ENCODE measurements around the gene PRDM4.
"Not testable (repeated sequence)": the region's sequence is repeated elsewhere in the genome, so short reads cannot be mapped to it uniquely, and the experiment has no call there.

PRDM4 gene

GRCh38 chr12:107718606-107719005 lies 42.3 kb downstream of the PRDM4 start:
- Histone ChIP-seq H3K4me2 (ENCODE audit: low read length) (no peak overlapping the region), H3K9me2 (ENCODE audit: low read depth, low read length) (no peaks in the 10 kb centered on the region), H3K9me3 (ENCODE audit: low read length) (no peaks in the 10 kb centered on the region), H3K79me2 (ENCODE audit: insufficient read depth, low read length) (no peaks in the 10 kb centered on the region), H3K36me3 (ENCODE audit: insufficient read depth, low read length) (peaks cover 10% of the 10 kb centered on the region), H3K4me1 (ENCODE audit: insufficient read depth, low read length, severe bottlenecking) (no peaks in the 10 kb centered on the region), H3K9ac (ENCODE audit: low read length) (no peak overlapping the region), H3K27me3 (ENCODE audit: insufficient read depth, low read length) (no peaks in the 10 kb centered on the region), H3K4me3 (ENCODE audit: low read depth, low read length, poor library complexity, severe bottlenecking) (no peak overlapping the region), H2AFZ (ENCODE audit: low read length) (no peak overlapping the region), H4K20me1 (ENCODE audit: insufficient read depth, low read length) (no peaks in the 10 kb centered on the region), H3F3A (ENCODE audit: insufficient read depth, low read length) (no peaks in the 10 kb centered on the region), H3K27ac (ENCODE audit: low read depth, low read length, poor library complexity, severe bottlenecking) (no peak overlapping the region)
- TF ChIP-seq, protein P1, sequence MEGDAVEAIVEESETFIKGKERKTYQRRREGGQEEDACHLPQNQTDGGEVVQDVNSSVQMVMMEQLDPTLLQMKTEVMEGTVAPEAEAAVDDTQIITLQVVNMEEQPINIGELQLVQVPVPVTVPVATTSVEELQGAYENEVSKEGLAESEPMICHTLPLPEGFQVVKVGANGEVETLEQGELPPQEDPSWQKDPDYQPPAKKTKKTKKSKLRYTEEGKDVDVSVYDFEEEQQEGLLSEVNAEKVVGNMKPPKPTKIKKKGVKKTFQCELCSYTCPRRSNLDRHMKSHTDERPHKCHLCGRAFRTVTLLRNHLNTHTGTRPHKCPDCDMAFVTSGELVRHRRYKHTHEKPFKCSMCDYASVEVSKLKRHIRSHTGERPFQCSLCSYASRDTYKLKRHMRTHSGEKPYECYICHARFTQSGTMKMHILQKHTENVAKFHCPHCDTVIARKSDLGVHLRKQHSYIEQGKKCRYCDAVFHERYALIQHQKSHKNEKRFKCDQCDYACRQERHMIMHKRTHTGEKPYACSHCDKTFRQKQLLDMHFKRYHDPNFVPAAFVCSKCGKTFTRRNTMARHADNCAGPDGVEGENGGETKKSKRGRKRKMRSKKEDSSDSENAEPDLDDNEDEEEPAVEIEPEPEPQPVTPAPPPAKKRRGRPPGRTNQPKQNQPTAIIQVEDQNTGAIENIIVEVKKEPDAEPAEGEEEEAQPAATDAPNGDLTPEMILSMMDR (IDR thresholded peaks at IDR 0.05; ENCODE audit: low read length) = no peak
- no peak for TF ChIP-seq EZH2 (IDR thresholded peaks at IDR 0.05; ENCODE audit: borderline replicate concordance, low read length)

GRCh38 chr12:107715780-107716179 lies 45.2 kb downstream of the PRDM4 start:
- Histone ChIP-seq H3K79me2 (ENCODE audit: insufficient read depth, low read length) (no peaks in the 10 kb centered on the region), H3K9me2 (ENCODE audit: low read depth, low read length) (no peaks in the 10 kb centered on the region), H4K20me1 (ENCODE audit: insufficient read depth, low read length) (no peaks in the 10 kb centered on the region), H3K9ac (ENCODE audit: low read length) (no peak overlapping the region), H3K4me2 (ENCODE audit: low read length) (no peak overlapping the region), H3F3A (ENCODE audit: insufficient read depth, low read length) (no peaks in the 10 kb centered on the region), H3K4me3 (ENCODE audit: low read depth, low read length, poor library complexity, severe bottlenecking) (no peak overlapping the region), H3K36me3 (ENCODE audit: insufficient read depth, low read length) (peaks cover 38% of the 10 kb centered on the region), H3K27me3 (ENCODE audit: insufficient read depth, low read length) (no peaks in the 10 kb centered on the region), H3K4me1 (ENCODE audit: insufficient read depth, low read length, severe bottlenecking) (no peaks in the 10 kb centered on the region), H3K27ac (ENCODE audit: low read depth, low read length, poor library complexity, severe bottlenecking) (no peak overlapping the region), H3K9me3 (ENCODE audit: low read length) (no peaks in the 10 kb centered on the region), H2AFZ (ENCODE audit: low read length) (no peak overlapping the region)
- TF ChIP-seq EZH2 (IDR thresholded peaks at IDR 0.05; ENCODE audit: borderline replicate concordance, low read length) = no peak
- TF ChIP-seq, protein P1 (IDR thresholded peaks at IDR 0.05; ENCODE audit: low read length) = no peak

DNA sequence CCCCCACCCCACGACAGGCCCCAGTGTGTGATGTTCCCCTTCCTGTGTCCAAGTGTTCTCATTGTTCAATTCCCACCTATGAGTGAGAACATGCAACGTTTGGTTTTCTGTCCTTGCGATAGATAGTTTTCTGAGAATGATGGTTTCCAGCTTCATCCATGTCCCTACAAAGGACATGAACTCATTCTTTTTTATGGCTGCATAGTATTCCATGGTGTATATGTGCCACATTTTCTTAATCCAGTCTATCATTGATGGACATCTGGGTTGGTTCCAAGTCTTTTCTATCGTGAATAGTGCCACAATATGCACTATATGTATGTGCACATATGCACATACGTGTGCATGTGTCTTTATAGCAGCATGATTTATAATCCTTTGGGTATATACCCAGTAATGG lies 55.4 kb downstream of the PRDM4 start:
- not testable (repeated sequence) for H3K27me3 ChIP-seq (ENCODE audit: insufficient read depth, low read length); H3K4me1 ChIP-seq (ENCODE audit: insufficient read depth, low read length, severe bottlenecking)
- H3K36me3 ChIP-seq (ENCODE audit: insufficient read depth, low read length) = peaks cover 70% of the 10 kb centered on the region

DNA sequence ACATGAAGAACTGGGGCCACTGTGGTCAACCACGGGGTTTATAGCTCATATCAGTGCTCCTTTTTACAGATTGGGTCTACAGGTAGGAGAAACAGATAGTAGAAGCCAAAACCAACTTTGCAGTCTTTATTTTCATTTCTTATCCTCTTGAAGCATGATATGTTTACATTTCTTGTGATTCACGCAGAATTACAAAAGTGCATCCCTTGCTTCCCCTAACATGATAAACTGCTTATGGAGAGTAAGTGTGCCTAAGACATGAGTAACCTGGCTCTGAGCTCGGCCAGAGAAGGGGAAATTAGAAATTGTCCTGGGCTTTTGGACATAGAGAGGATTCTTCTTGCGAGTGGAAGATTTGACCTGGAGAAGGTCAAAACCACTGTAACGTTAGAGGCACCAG lies 56.9 kb downstream of the PRDM4 start:
- Histone ChIP-seq H3K4me3 (ENCODE audit: low read depth, low read length, poor library complexity, severe bottlenecking) (no peak overlapping the region), H2AFZ (ENCODE audit: low read length) (no peak overlapping the region), H3K4me1 (ENCODE audit: insufficient read depth, low read length, severe bottlenecking) (no peaks in the 10 kb centered on the region), H3F3A (ENCODE audit: insufficient read depth, low read length) (no peaks in the 10 kb centered on the region), H3K9ac (ENCODE audit: low read length) (no peak overlapping the region), H4K20me1 (ENCODE audit: insufficient read depth, low read length) (no peaks in the 10 kb centered on the region), H3K27ac (ENCODE audit: low read depth, low read length, poor library complexity, severe bottlenecking) (no peak overlapping the region), H3K4me2 (ENCODE audit: low read length) (no peak overlapping the region), H3K9me2 (ENCODE audit: low read depth, low read length) (no peaks in the 10 kb centered on the region), H3K79me2 (ENCODE audit: insufficient read depth, low read length) (no peaks in the 10 kb centered on the region), H3K36me3 (ENCODE audit: insufficient read depth, low read length) (peaks cover 75% of the 10 kb centered on the region), H3K9me3 (ENCODE audit: low read length) (no peaks in the 10 kb centered on the region), H3K27me3 (ENCODE audit: insufficient read depth, low read length) (no peaks in the 10 kb centered on the region)
- TF ChIP-seq, protein P1 (IDR thresholded peaks at IDR 0.05; ENCODE audit: low read length) = no peak
- TF ChIP-seq EZH2 (IDR thresholded peaks at IDR 0.05; ENCODE audit: borderline replicate concordance, low read length) = no peak

More for the DNA sequence above, 55.4 kb downstream of the PRDM4 start:
- H2AFZ ChIP-seq (ENCODE audit: low read length); H3F3A ChIP-seq (ENCODE audit: insufficient read depth, low read length); H3K4me3 ChIP-seq (ENCODE audit: low read depth, low read length, poor library complexity, severe bottlenecking); H3K79me2 ChIP-seq (ENCODE audit: insufficient read depth, low read length); H3K4me2 ChIP-seq (ENCODE audit: low read length); H3K9me3 ChIP-seq (ENCODE audit: low read length); H3K27ac ChIP-seq (ENCODE audit: low read depth, low read length, poor library complexity, severe bottlenecking); H4K20me1 ChIP-seq (ENCODE audit: insufficient read depth, low read length); H3K9me2 ChIP-seq (ENCODE audit: low read depth, low read length); H3K9ac ChIP-seq (ENCODE audit: low read length): not testable (repeated sequence)

All from OCI-LY1 (cell line).